Hepatocyte (in vitro differentiated cells): ENCODE measurements around the gene PCDH9.

ENCODE experiments used
- EZH2 ChIP-seq: fragments of 200-600 bp; sonication (generic); IDR thresholded peaks from 2 replicates; pipeline ENCODE4 v1.6.1; 2016; ENCODE audit warnings: antibody characterized with exemption, mild to moderate bottlenecking, borderline replicate concordance
- TF ChIP-seq, protein P1 (sequence below): fragments of 200-600 bp; sonication (generic); IDR thresholded peaks from 2 replicates; pipeline ENCODE4 v1.5.1; 2016; ENCODE audit warnings: antibody characterized with exemption, mild to moderate bottlenecking; ENCODE audit not compliant: poor library complexity

GRCh38 chr13:66809485-66809884, 420.7 kb downstream of the PCDH9 start:
- TF ChIP-seq, protein P1, sequence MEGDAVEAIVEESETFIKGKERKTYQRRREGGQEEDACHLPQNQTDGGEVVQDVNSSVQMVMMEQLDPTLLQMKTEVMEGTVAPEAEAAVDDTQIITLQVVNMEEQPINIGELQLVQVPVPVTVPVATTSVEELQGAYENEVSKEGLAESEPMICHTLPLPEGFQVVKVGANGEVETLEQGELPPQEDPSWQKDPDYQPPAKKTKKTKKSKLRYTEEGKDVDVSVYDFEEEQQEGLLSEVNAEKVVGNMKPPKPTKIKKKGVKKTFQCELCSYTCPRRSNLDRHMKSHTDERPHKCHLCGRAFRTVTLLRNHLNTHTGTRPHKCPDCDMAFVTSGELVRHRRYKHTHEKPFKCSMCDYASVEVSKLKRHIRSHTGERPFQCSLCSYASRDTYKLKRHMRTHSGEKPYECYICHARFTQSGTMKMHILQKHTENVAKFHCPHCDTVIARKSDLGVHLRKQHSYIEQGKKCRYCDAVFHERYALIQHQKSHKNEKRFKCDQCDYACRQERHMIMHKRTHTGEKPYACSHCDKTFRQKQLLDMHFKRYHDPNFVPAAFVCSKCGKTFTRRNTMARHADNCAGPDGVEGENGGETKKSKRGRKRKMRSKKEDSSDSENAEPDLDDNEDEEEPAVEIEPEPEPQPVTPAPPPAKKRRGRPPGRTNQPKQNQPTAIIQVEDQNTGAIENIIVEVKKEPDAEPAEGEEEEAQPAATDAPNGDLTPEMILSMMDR, result no peak
- TF ChIP-seq EZH2, result no peak
